Inflammatory macrophage (primary cell): ENCODE data around the gene EHD4.

Source experiments
- DNase-seq, 2 donors: peaks; one replicate each; pipeline ENCODE4 v3.0.0-alpha.2; 2020 to 2022

The EHD4 gene

GRCh38 chr15:41994772-41995475, 22.6 kb upstream of the EHD4 start:
- no peak for DNase-seq

DNA sequence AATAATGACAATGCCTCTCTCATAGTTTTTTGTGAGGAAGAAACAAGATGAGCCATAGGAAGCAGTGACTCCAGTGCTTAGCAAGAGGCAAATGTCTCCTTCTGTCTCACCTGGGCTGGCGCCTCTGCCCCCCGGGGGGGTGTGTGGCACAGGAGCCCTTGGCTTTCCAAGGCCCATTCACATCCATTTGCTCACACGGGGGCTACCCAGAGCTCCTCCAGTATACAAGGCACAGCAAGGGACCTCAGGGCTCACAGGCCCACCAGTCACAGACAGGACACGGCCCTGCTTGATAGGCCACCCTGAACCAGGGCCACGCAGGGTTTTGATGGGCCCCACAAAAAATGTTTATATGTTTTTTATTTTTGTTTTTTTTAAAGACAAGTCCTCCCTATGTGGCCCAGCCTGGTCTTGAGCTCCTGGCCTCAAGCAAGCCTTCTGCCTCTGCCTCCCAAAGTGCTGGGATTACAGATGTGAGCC, 21.9 kb upstream of the EHD4 start:
- DNase-seq = no peak

GRCh38 chr15:41993472-41994170, 21.3 kb upstream of the EHD4 start:
- no peak for DNase-seq

GRCh38 chr15:41992803-41993190, 20.4 kb upstream of the EHD4 start:
- DNase-seq = no peak

- no peak for DNase-seq
Observed at GRCh38 chr15:41992151-41992802, 19.9 kb upstream of the EHD4 start.

DNA sequence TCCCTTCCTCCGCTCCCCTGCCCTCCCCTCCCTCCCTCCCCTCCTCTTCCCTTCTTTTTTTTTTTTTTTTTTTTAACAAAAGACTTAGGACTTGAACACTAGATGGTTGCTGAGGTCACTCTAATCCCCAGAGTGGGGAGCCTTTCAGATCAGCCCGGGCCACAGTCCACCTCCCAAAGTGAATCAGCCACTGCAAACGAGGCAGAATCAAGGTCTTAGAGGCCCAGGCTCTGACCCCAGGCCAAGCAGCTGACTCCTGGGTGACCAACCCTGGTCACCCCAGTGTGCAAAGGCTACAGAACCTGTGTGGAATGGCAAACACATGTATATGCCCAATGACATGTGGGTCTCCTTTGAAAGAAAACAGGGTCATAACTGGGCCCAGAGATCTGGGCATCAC, 18.3 kb upstream of the EHD4 start:
- DNase-seq = no peak

- no peak for DNase-seq
Observed at GRCh38 chr15:41990243-41990605, 17.9 kb upstream of the EHD4 start.

- DNase-seq = peak; percentile 82 to 85
Observed at GRCh38 chr15:41989573-41990242, 17.4 kb upstream of the EHD4 start.

DNA sequence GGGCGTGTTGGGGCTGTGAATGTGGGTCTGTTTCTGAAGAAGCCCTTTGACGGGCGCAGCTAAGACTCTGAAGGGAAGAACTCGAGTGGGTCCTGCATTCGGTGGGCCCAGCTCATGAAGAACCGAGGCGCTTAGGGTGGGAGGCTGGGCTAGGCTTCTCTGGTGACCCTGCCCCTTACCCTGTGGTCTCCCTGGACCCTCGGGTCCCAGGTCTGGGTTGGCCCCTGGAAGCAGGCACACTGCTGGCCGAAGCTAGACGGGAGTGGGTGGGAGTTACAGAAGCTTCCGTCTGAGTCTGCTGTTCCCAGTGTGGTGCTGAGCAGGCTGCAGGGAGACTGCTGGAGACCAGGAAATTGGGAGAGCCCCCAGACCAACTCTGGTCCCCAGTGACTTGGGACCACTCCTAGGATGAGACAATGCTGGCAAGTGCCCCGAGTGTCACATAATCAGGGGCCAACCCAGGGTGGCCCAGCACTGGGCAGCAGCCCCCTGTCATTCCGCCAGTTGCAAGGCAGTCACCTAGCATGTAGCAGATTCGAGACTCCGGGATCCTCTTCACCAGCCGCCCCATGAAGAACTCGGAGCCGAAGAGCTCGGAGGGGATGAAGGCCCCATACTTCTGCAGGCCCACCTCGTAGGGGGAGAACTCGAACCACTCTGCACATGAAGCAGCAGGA, 16.7 kb upstream of the EHD4 start:
- no peak for DNase-seq

GRCh38 chr15:41987925-41988275, 15.5 kb upstream of the EHD4 start:
- DNase-seq = no peak

- no peak for DNase-seq
Observed at GRCh38 chr15:41987246-41987924, 15.0 kb upstream of the EHD4 start.

GRCh38 chr15:41985236-41986160, 13.1 kb upstream of the EHD4 start:
- no peak for DNase-seq

DNA sequence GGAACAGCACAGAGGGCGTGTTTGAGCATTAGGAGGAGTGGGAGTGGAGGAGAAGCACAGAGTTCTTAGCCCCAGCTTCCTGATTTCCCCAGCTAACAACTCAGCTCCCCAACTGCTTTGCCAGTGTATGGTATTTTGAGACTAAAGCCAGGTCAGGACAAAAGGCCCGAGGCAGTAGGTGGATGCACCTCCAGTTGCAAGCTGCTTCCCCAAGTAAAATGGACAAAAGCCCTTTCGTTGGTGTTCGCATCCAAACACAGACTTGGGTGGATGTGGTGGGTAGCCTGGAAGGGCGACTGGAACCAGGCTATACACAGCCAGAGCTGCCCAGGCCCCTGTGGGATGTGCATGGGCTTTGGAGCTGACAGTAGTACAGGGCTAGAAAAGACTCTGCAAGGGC, 12.3 kb upstream of the EHD4 start:
- DNase-seq = no peak

DNA sequence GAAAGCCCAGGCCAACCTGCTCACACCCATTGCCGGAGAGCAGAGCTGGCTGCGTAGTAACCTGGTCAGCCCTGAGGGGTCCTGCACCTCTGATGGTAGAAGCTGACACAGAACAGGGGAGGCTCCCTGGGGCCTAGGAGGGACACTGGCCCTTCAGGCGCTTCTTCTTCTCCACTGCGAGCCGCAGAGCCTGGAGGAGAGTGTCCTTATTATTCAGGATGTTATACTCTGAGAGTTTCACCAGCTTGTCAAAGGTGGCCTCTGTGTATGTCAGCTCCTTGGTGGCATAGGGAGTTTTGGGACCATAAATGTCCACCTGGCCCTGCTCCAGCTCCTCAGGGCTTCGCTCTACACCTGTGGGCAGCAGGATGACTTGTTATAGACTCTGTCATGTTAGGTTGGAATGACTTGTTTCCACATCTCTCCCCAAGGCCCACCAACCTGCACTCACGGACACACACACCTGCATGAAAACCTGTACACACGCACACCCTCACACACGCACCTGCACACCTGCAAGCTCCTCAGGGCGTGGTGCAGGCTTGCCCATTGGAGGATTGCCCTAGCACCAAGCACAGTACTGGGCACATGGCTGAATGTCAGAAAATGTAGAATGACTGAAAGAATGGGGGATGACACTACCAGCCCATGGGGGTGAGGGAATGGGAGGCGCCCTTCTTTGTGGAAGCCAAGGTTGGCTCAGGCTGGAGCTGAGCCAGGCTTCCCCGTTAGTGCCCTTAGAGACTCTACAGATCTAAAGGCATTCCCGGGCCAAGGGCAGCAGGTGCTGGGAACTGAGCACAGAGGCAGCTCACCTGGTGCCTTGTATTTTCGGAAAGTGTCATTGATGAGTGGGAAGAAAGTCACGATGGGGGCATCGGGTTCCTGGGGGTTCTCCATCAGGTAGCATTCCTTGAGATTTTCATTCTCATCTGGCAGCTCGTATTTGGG, 11.5 kb upstream of the EHD4 start:
- no peak for DNase-seq

- no peak for DNase-seq
Observed at GRCh38 chr15:41983221-41983620, 10.9 kb upstream of the EHD4 start.

DNA sequence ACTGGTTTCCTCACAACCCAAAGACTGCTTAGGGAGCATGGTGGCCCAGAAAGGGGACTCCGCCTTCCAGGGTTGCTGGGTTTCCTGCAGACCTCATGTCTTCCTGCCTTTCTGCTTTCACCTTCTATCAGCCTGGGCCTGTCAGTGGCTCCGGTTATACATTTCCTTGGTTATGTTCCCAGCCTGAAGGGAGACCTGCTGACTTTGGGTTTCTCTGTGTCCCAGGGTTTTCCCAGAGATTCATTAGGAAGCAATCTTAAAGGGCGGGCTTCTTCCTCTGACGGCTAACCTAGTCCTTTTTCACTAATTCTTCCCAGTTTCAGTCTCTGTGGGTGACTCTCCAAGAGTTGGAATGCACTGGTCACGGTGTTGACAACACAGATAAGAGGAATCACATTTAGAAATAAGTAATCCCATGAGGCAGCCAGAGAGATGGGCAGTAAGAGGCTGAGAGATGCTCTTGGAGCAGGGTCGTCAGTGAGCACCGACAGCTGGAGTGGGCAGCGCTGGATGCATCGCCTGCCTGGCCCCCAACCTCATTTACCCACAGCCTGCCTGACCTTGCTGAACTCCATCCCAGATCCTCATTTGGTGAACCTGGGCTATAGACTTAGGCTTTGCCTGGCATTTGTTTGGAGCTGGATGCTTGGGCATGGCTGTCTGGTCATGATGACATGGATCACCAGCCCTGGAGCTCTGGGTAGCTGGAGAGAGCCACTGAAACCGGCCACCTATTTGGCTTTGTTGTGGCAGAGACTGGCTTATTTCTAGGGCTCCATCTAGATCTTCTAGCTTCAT, 10.0 kb upstream of the EHD4 start:
- no peak for DNase-seq

DNA sequence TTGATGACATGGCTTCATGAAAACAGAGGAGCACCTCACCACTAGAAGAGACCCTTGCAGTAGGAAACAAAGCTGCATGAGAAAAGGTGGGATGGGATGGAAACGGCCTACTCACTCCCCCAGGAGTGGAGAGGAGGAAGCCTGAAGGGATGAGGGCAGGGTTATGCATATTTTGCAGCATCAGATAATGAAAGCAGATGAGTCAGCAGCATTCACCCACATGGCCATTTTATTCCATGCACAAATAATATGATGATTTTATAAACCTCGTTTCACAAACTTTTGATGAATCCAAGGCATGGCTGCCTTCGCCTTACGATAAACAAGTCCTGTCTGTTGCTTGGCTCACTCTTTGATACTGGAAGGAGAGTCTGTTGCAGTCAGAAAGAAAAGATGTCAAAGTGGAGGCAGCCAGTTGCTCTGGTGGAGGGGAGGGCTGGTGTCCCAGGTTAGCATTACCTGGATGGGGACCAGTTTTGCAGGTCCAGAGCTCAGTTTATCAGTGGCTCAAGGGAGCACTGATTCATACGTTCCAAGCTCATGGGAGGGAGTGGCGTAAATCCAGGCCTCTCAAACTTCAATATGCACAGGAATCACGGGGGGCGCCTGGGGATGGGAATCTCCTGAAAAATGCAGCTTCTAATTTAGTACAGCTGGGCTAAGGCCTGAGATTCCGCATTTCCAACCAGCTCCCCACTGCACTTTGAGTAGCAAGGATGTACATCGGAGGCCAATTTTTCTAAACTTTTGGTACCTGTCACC, 9.2 kb upstream of the EHD4 start:
- no peak for DNase-seq

DNA sequence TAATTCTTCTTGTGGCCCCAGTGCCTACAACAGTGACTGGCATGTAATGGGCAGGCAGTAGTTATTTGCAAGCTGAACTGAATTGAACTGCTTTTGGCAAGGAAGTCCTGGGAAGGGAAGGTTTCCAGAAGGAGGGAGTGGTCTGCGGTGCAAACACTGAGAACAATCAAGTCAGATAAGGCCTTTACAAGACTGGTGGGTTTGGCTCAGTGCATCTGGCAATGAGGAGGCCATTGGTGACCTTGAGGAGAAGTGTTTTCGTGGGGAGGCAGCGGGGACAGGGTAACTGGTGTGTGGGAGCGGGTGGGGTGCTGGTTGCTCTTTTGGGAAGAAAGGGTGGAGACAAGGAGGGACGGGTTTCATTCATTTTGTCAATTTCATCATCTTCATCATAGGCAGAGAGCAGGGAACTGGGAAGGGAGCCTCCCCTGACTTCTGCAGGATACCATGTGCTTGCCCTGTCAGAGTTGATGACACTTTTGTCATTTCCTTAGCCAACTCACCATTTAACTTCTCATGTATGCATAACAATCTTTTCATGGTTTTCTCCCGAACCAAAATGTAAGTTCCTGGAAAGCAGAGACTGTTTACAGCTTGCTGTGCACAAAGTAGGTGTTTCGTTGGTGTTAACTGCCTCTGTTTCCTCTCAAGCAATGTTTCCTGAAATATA, 8.4 kb upstream of the EHD4 start:
- DNase-seq = peak; percentile 15 to 56
